Astrocyte of the cerebellum (primary cell): ENCODE measurements around the gene SBF1.

Experiments used
- DNase-seq: peaks from one replicate; pipeline ENCODE4 v3.0.0-alpha.2; 2011; ENCODE audit warnings: low read depth
- H3K4me3 ChIP-seq: 2 replicates; pipeline ENCODE4 v1.5.1; 2011; ENCODE audit warnings: mild to moderate bottlenecking, low read depth, low read length, moderate library complexity
- in situ Hi-C: cut with HindIII; loops from 2 replicates; pipeline ENCODE4 v1.10.0; 2017; ENCODE audit warnings: low sequenced_read_pairs
- TF ChIP-seq, protein P1 (sequence below): IDR thresholded peaks from 2 replicates; pipeline ENCODE4 v1.5.1; 2012; ENCODE audit warnings: low read length, low read depth, moderate library complexity, mild to moderate bottlenecking; ENCODE audit errors: missing control alignments

Gene SBF1

DNA sequence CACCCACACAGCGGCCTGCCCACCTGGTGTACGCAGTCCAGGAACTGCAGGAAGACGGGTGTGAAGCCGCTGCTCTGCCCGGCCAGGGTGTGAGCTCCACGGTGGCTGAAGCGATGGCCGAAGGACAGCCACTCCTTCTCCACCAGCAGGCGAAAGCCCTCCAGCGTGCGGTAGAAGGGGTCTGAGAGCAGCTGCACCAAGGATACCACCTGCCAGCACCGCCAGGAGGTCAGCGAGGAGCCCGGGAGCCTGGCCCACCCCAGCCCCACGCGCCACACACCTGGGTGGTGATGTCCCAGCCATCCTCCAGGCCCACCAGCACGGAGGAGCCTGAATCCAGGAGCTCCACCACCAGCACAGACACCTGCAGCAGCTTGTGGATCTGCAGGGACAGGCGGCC lies 19.6 kb downstream of the SBF1 start:
- TF ChIP-seq, protein P1, sequence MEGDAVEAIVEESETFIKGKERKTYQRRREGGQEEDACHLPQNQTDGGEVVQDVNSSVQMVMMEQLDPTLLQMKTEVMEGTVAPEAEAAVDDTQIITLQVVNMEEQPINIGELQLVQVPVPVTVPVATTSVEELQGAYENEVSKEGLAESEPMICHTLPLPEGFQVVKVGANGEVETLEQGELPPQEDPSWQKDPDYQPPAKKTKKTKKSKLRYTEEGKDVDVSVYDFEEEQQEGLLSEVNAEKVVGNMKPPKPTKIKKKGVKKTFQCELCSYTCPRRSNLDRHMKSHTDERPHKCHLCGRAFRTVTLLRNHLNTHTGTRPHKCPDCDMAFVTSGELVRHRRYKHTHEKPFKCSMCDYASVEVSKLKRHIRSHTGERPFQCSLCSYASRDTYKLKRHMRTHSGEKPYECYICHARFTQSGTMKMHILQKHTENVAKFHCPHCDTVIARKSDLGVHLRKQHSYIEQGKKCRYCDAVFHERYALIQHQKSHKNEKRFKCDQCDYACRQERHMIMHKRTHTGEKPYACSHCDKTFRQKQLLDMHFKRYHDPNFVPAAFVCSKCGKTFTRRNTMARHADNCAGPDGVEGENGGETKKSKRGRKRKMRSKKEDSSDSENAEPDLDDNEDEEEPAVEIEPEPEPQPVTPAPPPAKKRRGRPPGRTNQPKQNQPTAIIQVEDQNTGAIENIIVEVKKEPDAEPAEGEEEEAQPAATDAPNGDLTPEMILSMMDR, result no peak
- in situ Hi-C loops, result no loop called here
- no peak for DNase-seq
- H3K4me3 ChIP-seq, result no peak overlapping the region

DNA sequence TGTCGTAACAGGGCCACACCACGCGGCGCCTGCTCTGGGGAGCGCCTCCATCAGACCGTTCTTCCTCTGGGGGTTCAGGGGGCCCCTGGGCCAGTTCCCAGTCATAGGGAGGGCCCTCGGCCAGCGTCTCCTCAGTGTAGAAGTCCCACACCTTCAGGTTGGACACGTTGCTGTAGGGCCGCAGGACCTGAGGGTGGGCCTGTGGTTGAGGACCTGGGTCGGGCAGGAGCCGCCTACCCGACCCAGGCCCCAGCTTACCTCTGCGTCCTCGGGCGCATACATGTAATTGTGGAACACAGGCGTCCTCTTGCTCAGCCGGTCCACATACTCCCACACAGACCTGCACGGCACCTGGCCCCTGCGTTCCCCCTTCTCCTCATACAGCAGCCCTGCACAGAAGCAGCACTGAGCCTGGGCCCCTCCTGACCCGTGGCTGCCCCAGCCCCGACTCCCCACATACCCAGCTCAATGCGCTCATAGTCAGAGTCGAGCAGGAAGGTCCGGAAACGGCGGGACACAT lies 20.2 kb downstream of the SBF1 start:
- in situ Hi-C loops, result no loop called here
- no peak overlapping the region for H3K4me3 ChIP-seq
- TF ChIP-seq, protein P1, result no peak
- DNase-seq, result no peak

GRCh38 chr22:50452649-50453048 lies 22.2 kb downstream of the SBF1 start:
- DNase-seq, result no peak
- TF ChIP-seq, protein P1, result no peak
- H3K4me3 ChIP-seq, result no peak overlapping the region
- in situ Hi-C loops, result no loop called here

GRCh38 chr22:50447576-50448551 lies 27.0 kb downstream of the SBF1 start:
- DNase-seq, result no peak
- in situ Hi-C loops, result no loop called here
- no peak overlapping the region for H3K4me3 ChIP-seq
- TF ChIP-seq, protein P1, result no peak

DNA sequence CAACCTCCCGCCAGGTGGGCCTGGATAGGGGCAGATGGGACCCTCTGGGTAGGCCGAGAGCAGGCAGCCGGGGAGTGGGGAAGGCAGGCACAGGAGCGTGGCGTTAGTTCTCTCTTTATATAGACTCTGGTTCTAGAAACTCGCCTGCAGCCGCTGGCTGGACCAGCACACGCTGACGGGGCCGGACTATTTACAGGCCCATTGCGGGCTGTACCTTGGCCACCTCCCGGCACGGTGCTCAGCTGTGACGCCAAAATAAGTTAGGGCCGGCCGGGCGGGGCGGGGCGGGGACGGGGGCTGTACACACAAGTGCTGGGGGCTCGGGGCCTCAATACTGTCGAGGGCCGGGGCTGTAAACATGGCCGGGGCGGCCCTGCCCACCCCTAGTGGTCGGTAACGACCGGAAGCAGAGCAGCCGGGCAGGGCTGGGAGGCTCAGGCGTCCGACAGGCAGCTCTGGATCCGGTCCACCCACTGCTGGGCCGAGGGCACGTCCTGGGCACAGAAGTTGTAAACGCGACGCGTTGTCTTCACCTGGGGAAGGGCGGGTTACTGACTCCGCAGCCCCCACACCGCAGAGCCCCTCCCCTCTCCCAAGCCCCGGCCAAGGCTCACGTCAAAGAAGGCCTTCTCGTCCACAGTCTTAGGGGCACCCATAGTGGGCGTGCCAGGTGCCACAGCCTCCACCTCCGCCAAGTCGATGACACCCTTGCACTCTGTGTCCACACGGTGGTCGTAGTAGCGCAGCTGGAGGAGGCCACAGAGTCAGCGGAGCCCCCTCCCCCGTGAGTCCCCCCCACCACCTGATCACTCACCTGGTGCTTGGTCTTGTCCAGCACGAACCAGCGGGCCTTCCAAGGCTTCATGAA lies 27.9 kb downstream of the SBF1 start:
- TF ChIP-seq, protein P1, result no peak
- in situ Hi-C loops, result no loop called here
- H3K4me3 ChIP-seq, result no peak overlapping the region
- DNase-seq, result no peak

- TF ChIP-seq, protein P1, result no peak
- H3K4me3 ChIP-seq, result no peak overlapping the region
- in situ Hi-C loops, result no loop called here
- DNase-seq, result no peak
Measured at GRCh38 chr22:50445880-50446707, 28.7 kb downstream of the SBF1 start.
